Vagina (tissue), 2 donors: ENCODE measurements around the gene GOLT1B.

Source experiments
- CTCF ChIP-seq, 3 experiments: fragments of 450-650 bp in 2 of 3; fragments of 200-600 bp in 1 of 3; sonication (generic) in 1 of 3; IDR thresholded peaks; one replicate each; pipeline ENCODE4 v1.5.1; 2017 to 2019; ENCODE audit warnings: antibody characterized with exemption in 3 of 3, mild to moderate bottlenecking in 2 of 3, moderate library complexity in 2 of 3
- POLR2A ChIP-seq, 2 donors: fragments of 450-650 bp; IDR thresholded peaks; one replicate each; pipeline ENCODE4 v1.6.1; 2017; ENCODE audit warnings: antibody characterized with exemption in 2 of 2, mild to moderate bottlenecking in 2 of 2, moderate library complexity in 2 of 2

- no peak for TF ChIP-seq CTCF (IDR thresholded peaks at IDR 0.05)
- TF ChIP-seq POLR2A (IDR thresholded peaks at IDR 0.05), result no peak
Observed at GRCh38 chr12:21518451-21518850, 16.9 kb downstream of the GOLT1B start.
